Measurements from ENCODE around the gene POR. TPM values are rescaled to one million over a fixed set of nuclear protein-coding genes. Genes with fewer than 3 reads are reported as not detected.

POR gene
- total RNA-seq, 1 experiment from 2014 or later = 99.3 TPM

GRCh38 chr7:75985518-75986146 lies 70.7 kb downstream of the POR start:
- Histone ChIP-seq H3K36me3 (ENCODE audit: insufficient read depth, low read length, poor library complexity, severe bottlenecking) (peaks cover 29% of the 10 kb centered on the region), H3K4me1 (ENCODE audit: insufficient read depth, low read length, poor library complexity, severe bottlenecking) (no peaks in the 10 kb centered on the region), H3K27me3 (replicated peaks; ENCODE audit: insufficient read depth, low read depth, low read length, poor library complexity) (no peaks in the 10 kb centered on the region), H3K9me3 (ENCODE audit: low read depth, low read length, poor library complexity, severe bottlenecking) (no peaks in the 10 kb centered on the region), H3K4me3 (ENCODE audit: low read depth, low read length, poor library complexity, severe bottlenecking) (no peak overlapping the region), H3K27ac (ENCODE audit: low read depth, low read length, poor library complexity, severe bottlenecking) (no peak overlapping the region)
- intact Hi-C loops (cut with micrococcal nuclease; ENCODE audit: unreplicated experiment) = no loop called here
- ChIA-PET POLR2A (ENCODE audit: low non-redundant PET) (interaction anchor here (0.5 to 0.6 kb wide), 2 partner anchors 9 to 1391 kb away, joined by 3 read pairs; no protein-coding TSS in a partner anchor), CTCF (no interaction called here)
- no peak for TF ChIP-seq CTCF (conservative IDR thresholded peaks at IDR 0.05; ENCODE audit: low read depth, low read length)
- TF ChIP-seq EZH2 (IDR thresholded peaks at IDR 0.05; ENCODE audit: borderline replicate concordance, low read depth, low read length, poor library complexity, severe bottlenecking) = no peak
- DNase-seq (ENCODE audit: low spot score) = no peak
- no TSS peak for BruUV-seq (replicated peaks)

GRCh38 chr7:75986147-75986781 lies 71.3 kb downstream of the POR start:
- intact Hi-C loops (cut with micrococcal nuclease; ENCODE audit: unreplicated experiment) = no loop called here
- POLR2A ChIA-PET (ENCODE audit: low non-redundant PET) = no interaction called here
- BruUV-seq (replicated peaks) = TSS peak; percentile 69

GRCh38 chr7:75987026-75987804 lies 72.3 kb downstream of the POR start:
- TF ChIP-seq EZH2 (IDR thresholded peaks at IDR 0.05; ENCODE audit: borderline replicate concordance, low read depth, low read length, poor library complexity, severe bottlenecking) (no peak), CTCF (conservative IDR thresholded peaks at IDR 0.05; ENCODE audit: low read depth, low read length) (no peak)
- POLR2A ChIA-PET (ENCODE audit: low non-redundant PET) = no interaction called here
- no peaks in the 10 kb centered on the region for H3K4me1 ChIP-seq (ENCODE audit: insufficient read depth, low read length, poor library complexity, severe bottlenecking)
- H3K36me3 ChIP-seq (ENCODE audit: insufficient read depth, low read length, poor library complexity, severe bottlenecking) = peaks cover 27% of the 10 kb centered on the region
- no peak overlapping the region for H3K27ac ChIP-seq (ENCODE audit: low read depth, low read length, poor library complexity, severe bottlenecking)
- H3K9me3 ChIP-seq (ENCODE audit: low read depth, low read length, poor library complexity, severe bottlenecking) = no peaks in the 10 kb centered on the region
- no TSS peak for BruUV-seq (replicated peaks)
- intact Hi-C loops (cut with micrococcal nuclease; ENCODE audit: unreplicated experiment) = no loop called here
- CTCF ChIA-PET = no interaction called here
- DNase-seq (ENCODE audit: low spot score) = no peak
- H3K27me3 ChIP-seq (replicated peaks; ENCODE audit: insufficient read depth, low read depth, low read length, poor library complexity) = no peaks in the 10 kb centered on the region
- H3K4me3 ChIP-seq (ENCODE audit: low read depth, low read length, poor library complexity, severe bottlenecking) = no peak overlapping the region

More at GRCh38 chr7:75986147-75986781, 71.3 kb downstream of the POR start:
- no peaks in the 10 kb centered on the region for H3K27me3 ChIP-seq (replicated peaks; ENCODE audit: insufficient read depth, low read depth, low read length, poor library complexity)
- TF ChIP-seq EZH2 (IDR thresholded peaks at IDR 0.05; ENCODE audit: borderline replicate concordance, low read depth, low read length, poor library complexity, severe bottlenecking) (no peak), CTCF (conservative IDR thresholded peaks at IDR 0.05; ENCODE audit: low read depth, low read length) (no peak)
- CTCF ChIA-PET = no interaction called here
- no peak overlapping the region for H3K4me3 ChIP-seq (ENCODE audit: low read depth, low read length, poor library complexity, severe bottlenecking)
- H3K36me3 ChIP-seq (ENCODE audit: insufficient read depth, low read length, poor library complexity, severe bottlenecking) = peaks cover 27% of the 10 kb centered on the region
- no peak for DNase-seq (ENCODE audit: low spot score)
- H3K27ac ChIP-seq (ENCODE audit: low read depth, low read length, poor library complexity, severe bottlenecking) = no peak overlapping the region
- H3K9me3 ChIP-seq (ENCODE audit: low read depth, low read length, poor library complexity, severe bottlenecking) = no peaks in the 10 kb centered on the region
- H3K4me1 ChIP-seq (ENCODE audit: insufficient read depth, low read length, poor library complexity, severe bottlenecking) = no peaks in the 10 kb centered on the region

Data from A673 (cell line).